Keratinocyte (primary cell): ENCODE results near the gene AANAT. TPM values are rescaled to one million over a fixed set of nuclear protein-coding genes. Genes with fewer than 3 reads are reported as not detected.

Experiments
- DNase-seq: peaks from one replicate; pipeline ENCODE4 v3.0.0-alpha.2; 2011; ENCODE audit warnings: low read depth, missing footprints, low spot score
- FAIRE-seq: peaks from 2 replicates; lab custom pipeline; 2011; peaks lifted over from hg19 to GRCh38; lab: Jason Lieb, UNC
- H2AFZ ChIP-seq: 2 replicates; pipeline ENCODE4 v1.6.0; 2012; ENCODE audit warnings: low read length, control low read depth, inconsistent platforms; ENCODE audit not compliant: control insufficient read depth
- H3K27ac ChIP-seq: 2 replicates; pipeline ENCODE4 v1.5.1; 2011; ENCODE audit warnings: low read length; ENCODE audit not compliant: control insufficient read depth, insufficient read depth
- H3K27me3 ChIP-seq: 3 replicates; pipeline ENCODE4 v1.6.0; 2011; ENCODE audit warnings: low read length; ENCODE audit not compliant: control insufficient read depth, insufficient read depth; ENCODE audit errors: extremely low read depth
- H3K36me3 ChIP-seq, 2 experiments: 2 replicates in 1 of 2; 3 replicates in 1 of 2; pipeline ENCODE4 v1.5.1; 2011; ENCODE audit warnings: low read length in 2 of 2, mild to moderate bottlenecking in 1 of 2; ENCODE audit not compliant: control insufficient read depth in 2 of 2, insufficient read depth in 2 of 2; ENCODE audit errors: extremely low read depth in 1 of 2
- H3K4me1 ChIP-seq: 3 replicates; pipeline ENCODE4 v1.5.1; 2011; ENCODE audit warnings: low read length; ENCODE audit not compliant: control insufficient read depth, insufficient read depth; ENCODE audit errors: extremely low read depth
- H3K4me2 ChIP-seq: 3 replicates; pipeline ENCODE4 v1.6.0; 2011; ENCODE audit warnings: low read depth, low read length; ENCODE audit not compliant: control insufficient read depth, insufficient read depth; ENCODE audit errors: extremely low read depth
- H3K4me3 ChIP-seq, 3 experiments: fragments of 200-600 bp in 1 of 3; sonication (generic) in 1 of 3; 2 replicates in 2 of 3; 3 replicates in 1 of 3; pipeline ENCODE4 v1.5.1; 2011 to 2016; ENCODE audit warnings: low read length in 3 of 3, mild to moderate bottlenecking in 3 of 3, control low read depth in 2 of 3, inconsistent platforms in 1 of 3, low read depth in 1 of 3, mixed read lengths in 1 of 3, mixed run types in 1 of 3, moderate library complexity in 1 of 3; ENCODE audit not compliant: control insufficient read depth in 2 of 3, insufficient read depth in 2 of 3; ENCODE audit errors: extremely low read depth in 1 of 3
- H3K79me2 ChIP-seq: 2 replicates; pipeline ENCODE4 v1.6.0; 2012; ENCODE audit warnings: low read length; ENCODE audit not compliant: control insufficient read depth, insufficient read depth
- H3K9ac ChIP-seq: 3 replicates; pipeline ENCODE4 v1.6.0; 2011; ENCODE audit warnings: low read length; ENCODE audit not compliant: control insufficient read depth, insufficient read depth; ENCODE audit errors: extremely low read depth
- H3K9me1 ChIP-seq: 3 replicates; pipeline ENCODE4 v1.6.0; 2011; ENCODE audit warnings: low read length; ENCODE audit not compliant: control insufficient read depth, insufficient read depth; ENCODE audit errors: extremely low read depth
- H3K9me3 ChIP-seq: 2 replicates; pipeline ENCODE4 v1.5.1; 2012; ENCODE audit warnings: low read depth, low read length; ENCODE audit not compliant: control insufficient read depth
- H4K20me1 ChIP-seq: 3 replicates; pipeline ENCODE4 v1.6.0; 2011; ENCODE audit warnings: low read length; ENCODE audit not compliant: control insufficient read depth, insufficient read depth; ENCODE audit errors: extremely low read depth
- EZH2 ChIP-seq: IDR thresholded peaks from one replicate; pipeline ENCODE4 v1.6.1; 2012; ENCODE audit warnings: inconsistent platforms, mild to moderate bottlenecking, low read length, moderate library complexity
- dilution Hi-C: fragments of 300-500 bp; cut with MboI; formaldehyde crosslinking; loops from one replicate; pipeline ENCODE4 v1.7.0; 2020; ENCODE audit warnings: low sequenced_read_pairs; ENCODE audit not compliant: extremely low pct_ligation_motif_present
- polyA plus RNA-seq, 5 experiments: library from polyadenylated mRNA; depleted of rRNA in 3 of 5; stranded (reverse) in 3 of 5; stranded (forward) in 1 of 5; unstranded in 1 of 5; fragments of >200 nt; gene quantifications; 1 replicate in 1 of 5; 2 replicates in 3 of 5; 3 replicates in 1 of 5; pipeline versions ENCODE4 v1.2.1 to v1.2.3, GENCODE V29; 2011 to 2012; ENCODE audit warnings: missing spikeins in 2 of 5, low read depth in 1 of 5, low replicate concordance in 1 of 5
- TF ChIP-seq, protein P1 (sequence below), 3 experiments: IDR thresholded peaks in 1 of 3; conservative IDR thresholded peaks in 1 of 3; optimal IDR thresholded peaks in 1 of 3; 2 replicates in 2 of 3; 3 replicates in 1 of 3; pipeline versions ENCODE3 to v1.5.1; 2011; ENCODE audit warnings: low read length in 3 of 3, mild to moderate bottlenecking in 3 of 3, moderate library complexity in 2 of 3, control low read depth in 1 of 3, inconsistent platforms in 1 of 3; ENCODE audit not compliant: insufficient read depth in 2 of 3; ENCODE audit errors: extremely low read depth in 1 of 3

Gene AANAT
- polyA plus RNA-seq, 1 donor (not counting 4 experiments of a cell fraction or from before 2014, with no cell fraction given) = not detected

DNA sequence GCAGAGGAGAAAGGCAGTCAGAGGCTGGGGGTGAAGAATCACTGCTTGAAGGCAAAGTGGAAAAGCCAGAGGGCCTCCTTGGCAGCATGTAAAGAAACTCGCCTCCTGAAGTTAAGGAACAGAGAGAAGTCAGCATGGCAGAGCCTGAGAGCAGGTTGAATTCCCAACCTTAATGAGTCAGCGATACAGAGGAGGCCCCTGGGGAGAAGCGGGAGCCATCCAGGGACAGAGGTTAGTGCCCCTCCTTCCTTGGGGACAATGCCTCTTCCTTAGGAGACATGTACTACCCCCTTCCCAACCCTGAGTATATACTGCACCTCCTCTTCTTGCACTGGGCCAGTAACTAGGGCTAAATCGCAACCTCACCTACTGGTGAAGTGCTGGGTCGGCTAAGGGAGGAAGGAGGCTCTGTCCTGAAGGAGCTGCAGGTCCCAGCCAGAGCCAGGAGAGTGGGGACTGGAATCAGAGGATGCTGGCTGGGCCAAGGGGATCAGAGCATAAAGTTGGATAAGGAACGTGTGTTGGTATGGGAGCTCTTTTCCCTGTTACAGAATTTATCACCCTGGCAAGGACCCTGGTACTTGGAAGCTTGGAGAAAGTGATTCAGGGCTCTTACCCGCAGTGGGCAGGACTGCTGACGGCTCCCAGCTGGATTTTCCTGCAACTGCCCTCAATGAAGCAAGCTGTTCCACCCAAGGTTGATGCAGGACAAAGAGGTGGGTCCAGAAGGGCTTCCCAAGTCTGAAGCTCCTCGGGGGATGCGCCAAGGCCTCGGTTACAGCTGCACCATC is 5.4 kb upstream of the AANAT start:
- dilution Hi-C loops = no loop called here
- FAIRE-seq = no peak
- peaks cover 9% of the 10 kb centered on the region for H3K27me3 ChIP-seq

DNA sequence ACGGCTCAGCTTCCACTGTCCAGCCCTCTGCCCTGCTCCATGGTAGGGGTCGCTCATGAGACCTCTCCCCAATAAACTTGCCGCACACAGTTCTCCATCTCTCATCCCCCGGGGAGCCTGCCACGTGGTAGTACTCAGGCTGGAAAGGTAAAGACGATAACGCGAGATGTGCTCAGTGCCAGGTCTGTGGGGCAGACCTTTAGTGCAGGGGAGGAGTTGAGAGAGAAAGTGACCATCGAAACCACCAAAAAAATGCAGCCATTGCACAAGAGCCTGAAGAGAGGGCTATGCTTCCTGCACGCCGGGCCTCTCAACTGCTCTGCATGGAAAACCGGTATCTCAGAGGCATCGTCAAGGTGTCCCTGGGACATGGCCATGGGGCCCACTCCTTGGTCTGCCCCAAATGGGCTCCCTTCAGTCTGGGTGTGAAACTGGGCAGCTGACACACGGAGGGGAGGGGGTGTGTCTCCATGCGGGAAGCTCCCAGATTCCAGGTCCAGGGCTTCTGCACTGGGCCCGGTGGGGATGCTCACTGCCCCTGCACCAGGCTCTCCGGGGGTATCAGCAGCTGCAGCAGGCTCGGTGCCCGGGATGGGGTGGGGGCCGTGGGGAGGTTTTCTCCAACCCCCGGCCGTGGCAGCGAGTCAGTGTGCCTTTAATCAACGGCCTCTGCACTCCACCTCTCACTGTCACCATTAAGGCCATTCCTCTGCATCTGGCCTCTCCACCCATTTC is 4.7 kb upstream of the AANAT start:
- dilution Hi-C loops = no loop called here
- H3K9me3 ChIP-seq = no peaks in the 10 kb centered on the region
- DNase-seq = no peak

More for the DNA sequence above, 5.4 kb upstream of the AANAT start:
- no peaks in the 10 kb centered on the region for H3K79me2 ChIP-seq
- TF ChIP-seq, protein P1, sequence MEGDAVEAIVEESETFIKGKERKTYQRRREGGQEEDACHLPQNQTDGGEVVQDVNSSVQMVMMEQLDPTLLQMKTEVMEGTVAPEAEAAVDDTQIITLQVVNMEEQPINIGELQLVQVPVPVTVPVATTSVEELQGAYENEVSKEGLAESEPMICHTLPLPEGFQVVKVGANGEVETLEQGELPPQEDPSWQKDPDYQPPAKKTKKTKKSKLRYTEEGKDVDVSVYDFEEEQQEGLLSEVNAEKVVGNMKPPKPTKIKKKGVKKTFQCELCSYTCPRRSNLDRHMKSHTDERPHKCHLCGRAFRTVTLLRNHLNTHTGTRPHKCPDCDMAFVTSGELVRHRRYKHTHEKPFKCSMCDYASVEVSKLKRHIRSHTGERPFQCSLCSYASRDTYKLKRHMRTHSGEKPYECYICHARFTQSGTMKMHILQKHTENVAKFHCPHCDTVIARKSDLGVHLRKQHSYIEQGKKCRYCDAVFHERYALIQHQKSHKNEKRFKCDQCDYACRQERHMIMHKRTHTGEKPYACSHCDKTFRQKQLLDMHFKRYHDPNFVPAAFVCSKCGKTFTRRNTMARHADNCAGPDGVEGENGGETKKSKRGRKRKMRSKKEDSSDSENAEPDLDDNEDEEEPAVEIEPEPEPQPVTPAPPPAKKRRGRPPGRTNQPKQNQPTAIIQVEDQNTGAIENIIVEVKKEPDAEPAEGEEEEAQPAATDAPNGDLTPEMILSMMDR (optimal IDR thresholded peaks at IDR 0.05 in 1 of 3, IDR thresholded peaks at IDR 0.05 in 1 of 3, conservative IDR thresholded peaks at IDR 0.05 in 1 of 3; ENCODE audit: extremely low read depth in 1 of 3, insufficient read depth in 2 of 3, low read length in 3 of 3) = no peak
- no peak for TF ChIP-seq EZH2
- no peaks in the 10 kb centered on the region for H3K36me3 ChIP-seq
- DNase-seq = no peak
- no peaks in the 10 kb centered on the region for H3K9me3 ChIP-seq
- H3K9ac ChIP-seq = no peak overlapping the region
- no peaks in the 10 kb centered on the region for H3K4me1 ChIP-seq
- H3K9me1 ChIP-seq = no peaks in the 10 kb centered on the region
- H3K27ac ChIP-seq = no peak overlapping the region
- no peaks in the 10 kb centered on the region for H4K20me1 ChIP-seq
- H3K4me2 ChIP-seq = no peak overlapping the region
- H2AFZ ChIP-seq = no peak overlapping the region
- H3K4me3 ChIP-seq = no peak overlapping the region

More for the DNA sequence above, 4.7 kb upstream of the AANAT start:
- Histone ChIP-seq H3K4me2 (no peak overlapping the region), H4K20me1 (no peaks in the 10 kb centered on the region), H3K36me3 (no peaks in the 10 kb centered on the region), H3K79me2 (no peaks in the 10 kb centered on the region), H3K4me3 (no peak overlapping the region), H3K27me3 (peaks cover 9% of the 10 kb centered on the region), H3K4me1 (no peaks in the 10 kb centered on the region), H3K9me1 (no peaks in the 10 kb centered on the region), H3K27ac (no peak overlapping the region), H2AFZ (no peak overlapping the region), H3K9ac (no peak overlapping the region)
- no peak for FAIRE-seq
- TF ChIP-seq, protein P1 (optimal IDR thresholded peaks at IDR 0.05 in 1 of 3, IDR thresholded peaks at IDR 0.05 in 1 of 3, conservative IDR thresholded peaks at IDR 0.05 in 1 of 3; ENCODE audit: extremely low read depth in 1 of 3, insufficient read depth in 2 of 3, low read length in 3 of 3) = no peak
- TF ChIP-seq EZH2 = no peak
